Body of pancreas (tissue), 4 donors: ENCODE results near the gene ARID1B.

Experiments used
- POLR2A ChIP-seq, 3 donors: fragments of 450-650 bp; IDR thresholded peaks; one replicate each; pipeline ENCODE4 v1.6.1; 2016; ENCODE audit warnings: antibody characterized with exemption in 3 of 3, mild to moderate bottlenecking in 2 of 3
- TF ChIP-seq, protein P1 (sequence below), 7 experiments: fragments of 450-650 bp in 4 of 7; fragments of 200-600 bp in 3 of 7; sonication (generic) in 3 of 7; IDR thresholded peaks; one replicate each; pipeline ENCODE4 v1.5.1; 2016 to 2019; ENCODE audit warnings: antibody characterized with exemption in 7 of 7

DNA sequence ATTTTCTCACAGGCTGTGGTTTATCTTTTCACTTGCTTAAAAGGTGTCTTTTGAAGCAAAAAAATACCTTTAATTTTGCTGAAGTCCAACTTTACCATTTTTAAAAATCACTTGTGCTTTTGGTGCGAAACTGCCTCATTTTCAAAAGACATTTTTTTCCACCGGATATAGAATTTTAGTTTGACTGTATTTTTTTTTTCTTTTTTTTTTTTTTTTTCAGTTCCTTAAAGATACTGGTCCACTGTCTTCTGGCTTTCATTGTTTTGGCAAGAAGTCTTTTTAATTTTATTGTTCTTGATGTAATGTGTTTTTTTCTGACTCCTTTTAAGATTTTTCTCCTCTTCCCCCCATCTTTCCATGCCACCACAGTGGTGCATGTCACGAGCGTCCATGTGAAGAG, 198.2 kb downstream of the ARID1B start:
- TF ChIP-seq, protein P1, sequence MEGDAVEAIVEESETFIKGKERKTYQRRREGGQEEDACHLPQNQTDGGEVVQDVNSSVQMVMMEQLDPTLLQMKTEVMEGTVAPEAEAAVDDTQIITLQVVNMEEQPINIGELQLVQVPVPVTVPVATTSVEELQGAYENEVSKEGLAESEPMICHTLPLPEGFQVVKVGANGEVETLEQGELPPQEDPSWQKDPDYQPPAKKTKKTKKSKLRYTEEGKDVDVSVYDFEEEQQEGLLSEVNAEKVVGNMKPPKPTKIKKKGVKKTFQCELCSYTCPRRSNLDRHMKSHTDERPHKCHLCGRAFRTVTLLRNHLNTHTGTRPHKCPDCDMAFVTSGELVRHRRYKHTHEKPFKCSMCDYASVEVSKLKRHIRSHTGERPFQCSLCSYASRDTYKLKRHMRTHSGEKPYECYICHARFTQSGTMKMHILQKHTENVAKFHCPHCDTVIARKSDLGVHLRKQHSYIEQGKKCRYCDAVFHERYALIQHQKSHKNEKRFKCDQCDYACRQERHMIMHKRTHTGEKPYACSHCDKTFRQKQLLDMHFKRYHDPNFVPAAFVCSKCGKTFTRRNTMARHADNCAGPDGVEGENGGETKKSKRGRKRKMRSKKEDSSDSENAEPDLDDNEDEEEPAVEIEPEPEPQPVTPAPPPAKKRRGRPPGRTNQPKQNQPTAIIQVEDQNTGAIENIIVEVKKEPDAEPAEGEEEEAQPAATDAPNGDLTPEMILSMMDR (IDR thresholded peaks at IDR 0.05) = no peak
- TF ChIP-seq POLR2A (IDR thresholded peaks at IDR 0.05) = no peak
